H1 (cell line): ENCODE measurements around the gene SEMA5B. TPM values are rescaled to one million over a fixed set of nuclear protein-coding genes. Genes with fewer than 3 reads are reported as not detected.

ENCODE experiments used
- BACH1 ChIP-seq: IDR thresholded peaks from 2 replicates; pipeline ENCODE4 v1.6.1; 2012; ENCODE audit warnings: low read length, improper control_type of control experiment
- BRCA1 ChIP-seq: IDR thresholded peaks from 2 replicates; pipeline ENCODE4 v1.6.1; 2012; ENCODE audit warnings: low read depth, low read length, improper control_type of control experiment
- CBX5 ChIP-seq: fragments of 300-800, 300-1000 bp; sonication (generic); IDR thresholded peaks from 2 replicates; pipeline ENCODE4 v1.7.1; 2016; ENCODE audit warnings: antibody characterized with exemption, low read length, low read depth
- CREB1 ChIP-seq: IDR thresholded peaks from 2 replicates; pipeline ENCODE4 v1.6.1; 2012; ENCODE audit warnings: inconsistent platforms
- GTF2F1 ChIP-seq: IDR thresholded peaks from 2 replicates; pipeline ENCODE4 v1.6.1; 2012; ENCODE audit warnings: low read depth, low read length, improper control_type of control experiment, borderline replicate concordance
- JUN ChIP-seq: IDR thresholded peaks from 2 replicates; pipeline ENCODE4 v1.6.1; 2011; ENCODE audit warnings: low read depth, mild to moderate bottlenecking, improper control_type of control experiment, low read length
- KDM4A ChIP-seq: IDR thresholded peaks from one replicate; pipeline ENCODE4 v1.7.1; 2012; ENCODE audit warnings: low read depth, mild to moderate bottlenecking, moderate library complexity, low read length, inconsistent platforms; ENCODE audit not compliant: severe bottlenecking
- KDM5A ChIP-seq: fragments of 200-600 bp; IDR thresholded peaks from 2 replicates; pipeline ENCODE4 v1.7.1; 2012; ENCODE audit warnings: mild to moderate bottlenecking, low read length, inconsistent platforms, mixed read lengths
- POLR2AphosphoS5 ChIP-seq: IDR thresholded peaks from 2 replicates; pipeline ENCODE4 v1.6.1; 2011; ENCODE audit warnings: low read depth, low read length
- SIN3A ChIP-seq, 2 experiments: IDR thresholded peaks in 1 of 2; conservative IDR thresholded peaks in 1 of 2; 2 replicates each; pipeline ENCODE4 v1.6.1; 2011 to 2012; ENCODE audit warnings: low read length in 2 of 2, improper control_type of control experiment in 1 of 2, low read depth in 1 of 2, mild to moderate bottlenecking in 1 of 2
- SRF ChIP-seq: IDR thresholded peaks from 2 replicates; pipeline ENCODE4 v1.6.1; 2011; ENCODE audit warnings: mild to moderate bottlenecking, low read depth, low read length, moderate library complexity
- polyA plus RNA-seq, 7 experiments: library from polyadenylated mRNA; depleted of rRNA in 3 of 7; stranded (reverse) in 5 of 7; unstranded in 2 of 7; fragments of >200 nt in 5 of 7; fragments of 200-250 nt in 2 of 7; gene quantifications; 1 replicate in 5 of 7; 2 replicates in 1 of 7; 4 replicates in 1 of 7; pipeline versions ENCODE4 v1.2.1 to v1.2.3, GENCODE V29; 2011 to 2013; ENCODE audit warnings: missing spikeins in 2 of 7, mixed read lengths in 2 of 7
- total RNA-seq: library from RNA; stranded (reverse); fragmentation: NEBNext Ultra II Directional; extraction: Animal tissue kit (Norgen Biotek cat#: 25700); gene quantifications from 2 replicates; pipeline ENCODE4 v1.2.1, GENCODE V29; 2021

Gene SEMA5B
- total and polyA plus RNA-seq, 2 of the 8 experiments (the other 6 are each of a cell fraction or from before 2014, with no cell fraction given): 13.1 to 22.4 TPM

DNA sequence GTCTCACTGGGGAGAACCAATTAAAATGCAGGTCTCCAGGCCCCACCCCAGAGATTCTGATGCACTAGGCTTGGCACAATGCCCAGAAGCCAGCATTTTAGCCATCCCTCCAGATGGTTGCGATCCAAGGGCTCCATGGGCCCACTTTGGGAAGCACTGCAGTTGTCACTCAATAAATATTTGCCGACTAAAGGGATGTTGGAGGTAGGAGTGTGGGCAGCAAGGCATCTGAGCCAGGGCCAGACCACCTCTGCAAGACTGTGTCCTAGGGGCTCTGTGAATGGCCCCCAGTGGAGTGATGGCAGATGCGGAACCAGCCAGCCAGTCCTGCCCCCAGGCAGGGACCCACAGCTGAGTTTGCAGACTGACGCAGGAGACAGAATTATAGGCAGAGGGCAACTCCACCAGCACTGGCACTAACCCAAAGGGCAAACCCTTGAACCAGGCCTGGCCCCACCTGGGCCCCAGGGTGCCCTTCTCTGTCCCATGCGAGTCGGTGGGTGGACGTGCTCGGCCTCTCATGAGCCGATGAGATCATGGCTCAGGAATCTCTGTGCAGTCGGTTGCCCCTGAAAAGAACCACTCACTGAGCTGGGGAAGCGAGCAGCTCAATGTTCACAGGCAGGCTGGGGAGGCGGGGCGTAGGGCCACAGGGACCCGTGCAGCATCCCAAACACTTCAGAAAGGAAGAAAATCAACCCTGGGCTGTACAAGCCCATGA is 49.7 kb downstream of the SEMA5B start (continued):
- TF ChIP-seq SRF (no peak), JUN (peak; percentile 51; the same call in 1 of the 2 replicates), BACH1 (no peak), KDM4A (no peak), CREB1 (no peak), BRCA1 (no peak), SIN3A (conservative IDR thresholded peaks at IDR 0.05 in 1 of 2, IDR thresholded peaks at IDR 0.05 in 1 of 2; ENCODE audit: low read depth in 1 of 2, low read length in 2 of 2) (no peak), GTF2F1 (no peak), POLR2AphosphoS5 (no peak), CBX5 (no peak), KDM5A (no peak)
